Neural cell (in vitro differentiated cells): ENCODE results near the gene TF.

Source experiments
- EP300 ChIP-seq: fragments of 450-650 bp; conservative IDR thresholded peaks from 2 replicates; pipeline ENCODE4 v1.6.1; 2014; ENCODE audit warnings: antibody characterized with exemption, mild to moderate bottlenecking, moderate library complexity; ENCODE audit not compliant: poor library complexity, severe bottlenecking
- MXI1 ChIP-seq: fragments of 450-650 bp; conservative IDR thresholded peaks from 2 replicates; pipeline ENCODE4 v1.6.1; 2014; ENCODE audit warnings: antibody characterized with exemption, mild to moderate bottlenecking; ENCODE audit not compliant: poor library complexity, severe bottlenecking
- POLR2AphosphoS5 ChIP-seq: IDR thresholded peaks from 2 replicates; pipeline ENCODE4 v1.6.1; 2012
- RAD21 ChIP-seq: fragments of 450-650 bp; conservative IDR thresholded peaks from 2 replicates; pipeline ENCODE4 v1.6.1; 2014; ENCODE audit warnings: antibody characterized with exemption, mild to moderate bottlenecking, moderate library complexity
- TF ChIP-seq, protein P1 (sequence below): fragments of 450-650 bp; IDR thresholded peaks from 2 replicates; pipeline ENCODE4 v1.5.1; 2014; ENCODE audit warnings: antibody characterized with exemption, mild to moderate bottlenecking, moderate library complexity; ENCODE audit not compliant: poor library complexity, severe bottlenecking

DNA sequence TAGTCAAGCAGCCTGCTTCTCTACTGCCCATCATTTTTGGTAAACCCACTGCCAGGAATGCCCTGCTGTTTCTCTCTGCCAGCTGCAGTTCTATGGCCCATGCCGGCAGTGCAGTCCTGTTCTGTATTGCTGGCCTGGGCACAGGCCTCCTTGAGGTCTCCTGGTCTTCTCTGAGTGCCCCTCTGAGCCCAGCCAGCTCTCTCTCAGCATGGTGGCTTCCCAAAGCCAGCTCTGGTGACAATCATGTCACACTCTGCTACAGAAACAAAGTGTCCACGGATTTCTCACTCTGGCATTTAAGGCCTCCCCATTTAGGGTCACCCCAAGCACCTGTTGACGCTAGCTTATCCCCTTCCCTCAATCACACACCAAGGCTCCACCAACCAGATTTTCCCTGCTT is 83.9 kb downstream of the TF start:
- TF ChIP-seq EP300 (no peak), POLR2AphosphoS5 (no peak), RAD21 (no peak), MXI1 (no peak)
- TF ChIP-seq, protein P1, sequence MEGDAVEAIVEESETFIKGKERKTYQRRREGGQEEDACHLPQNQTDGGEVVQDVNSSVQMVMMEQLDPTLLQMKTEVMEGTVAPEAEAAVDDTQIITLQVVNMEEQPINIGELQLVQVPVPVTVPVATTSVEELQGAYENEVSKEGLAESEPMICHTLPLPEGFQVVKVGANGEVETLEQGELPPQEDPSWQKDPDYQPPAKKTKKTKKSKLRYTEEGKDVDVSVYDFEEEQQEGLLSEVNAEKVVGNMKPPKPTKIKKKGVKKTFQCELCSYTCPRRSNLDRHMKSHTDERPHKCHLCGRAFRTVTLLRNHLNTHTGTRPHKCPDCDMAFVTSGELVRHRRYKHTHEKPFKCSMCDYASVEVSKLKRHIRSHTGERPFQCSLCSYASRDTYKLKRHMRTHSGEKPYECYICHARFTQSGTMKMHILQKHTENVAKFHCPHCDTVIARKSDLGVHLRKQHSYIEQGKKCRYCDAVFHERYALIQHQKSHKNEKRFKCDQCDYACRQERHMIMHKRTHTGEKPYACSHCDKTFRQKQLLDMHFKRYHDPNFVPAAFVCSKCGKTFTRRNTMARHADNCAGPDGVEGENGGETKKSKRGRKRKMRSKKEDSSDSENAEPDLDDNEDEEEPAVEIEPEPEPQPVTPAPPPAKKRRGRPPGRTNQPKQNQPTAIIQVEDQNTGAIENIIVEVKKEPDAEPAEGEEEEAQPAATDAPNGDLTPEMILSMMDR = no peak
